ENCODE results near the gene RBM3. TPM values are rescaled to one million over a fixed set of nuclear protein-coding genes. Genes with fewer than 3 reads are reported as not detected.

The RBM3 gene
- total and polyA plus RNA-seq, 10 of the 15 experiments (the other 5 are each of a cell fraction or from before 2014, with no cell fraction given) = 170 to 467 (median 259) TPM

DNA sequence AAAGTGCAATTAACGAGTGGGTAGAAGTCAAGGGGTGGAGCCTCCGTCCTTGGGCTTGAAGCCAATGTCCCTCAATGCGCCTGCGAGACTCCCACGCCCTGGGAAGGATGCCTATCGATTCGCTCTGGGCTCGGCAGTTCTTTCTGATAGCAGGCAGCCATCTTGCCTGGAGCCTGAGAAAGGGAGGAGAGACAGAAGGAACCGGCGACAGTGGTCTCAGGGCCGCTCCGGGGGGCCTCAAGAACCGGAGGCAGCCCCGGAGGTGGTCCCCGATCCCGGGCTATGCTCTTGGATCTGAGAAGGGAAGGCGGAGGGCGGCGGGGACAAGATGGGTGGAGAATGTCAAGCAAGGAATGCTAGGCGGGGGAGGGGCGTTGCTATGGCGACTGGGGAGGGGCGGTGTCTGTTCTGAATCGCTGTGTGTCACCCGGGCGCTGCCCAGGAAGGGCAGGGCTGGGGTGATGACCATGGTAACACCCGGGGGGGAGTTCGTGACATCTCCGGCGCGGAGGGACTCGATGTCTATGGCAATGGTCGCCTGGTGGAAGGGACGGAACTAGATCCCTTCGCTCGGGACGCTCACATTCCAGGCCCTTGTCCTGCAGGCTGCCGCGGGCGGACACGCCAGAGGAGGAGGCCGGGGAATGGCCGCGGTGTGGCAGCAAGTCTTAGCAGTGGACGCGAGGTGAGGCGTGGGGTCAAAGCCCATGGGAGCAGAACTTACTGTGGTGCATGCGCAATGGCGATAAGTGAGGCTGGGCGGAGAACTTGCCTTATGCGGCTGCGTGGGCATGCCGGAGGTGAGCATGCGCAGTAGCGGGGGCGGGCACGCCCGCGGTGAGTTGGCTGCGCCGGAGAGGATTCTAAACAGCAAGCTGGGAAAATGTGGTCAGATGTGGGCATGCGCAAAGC, 23.3 kb downstream of the RBM3 start, which contains the start of gene WDR13 (continued):
- TF ChIP-seq, protein P1, sequence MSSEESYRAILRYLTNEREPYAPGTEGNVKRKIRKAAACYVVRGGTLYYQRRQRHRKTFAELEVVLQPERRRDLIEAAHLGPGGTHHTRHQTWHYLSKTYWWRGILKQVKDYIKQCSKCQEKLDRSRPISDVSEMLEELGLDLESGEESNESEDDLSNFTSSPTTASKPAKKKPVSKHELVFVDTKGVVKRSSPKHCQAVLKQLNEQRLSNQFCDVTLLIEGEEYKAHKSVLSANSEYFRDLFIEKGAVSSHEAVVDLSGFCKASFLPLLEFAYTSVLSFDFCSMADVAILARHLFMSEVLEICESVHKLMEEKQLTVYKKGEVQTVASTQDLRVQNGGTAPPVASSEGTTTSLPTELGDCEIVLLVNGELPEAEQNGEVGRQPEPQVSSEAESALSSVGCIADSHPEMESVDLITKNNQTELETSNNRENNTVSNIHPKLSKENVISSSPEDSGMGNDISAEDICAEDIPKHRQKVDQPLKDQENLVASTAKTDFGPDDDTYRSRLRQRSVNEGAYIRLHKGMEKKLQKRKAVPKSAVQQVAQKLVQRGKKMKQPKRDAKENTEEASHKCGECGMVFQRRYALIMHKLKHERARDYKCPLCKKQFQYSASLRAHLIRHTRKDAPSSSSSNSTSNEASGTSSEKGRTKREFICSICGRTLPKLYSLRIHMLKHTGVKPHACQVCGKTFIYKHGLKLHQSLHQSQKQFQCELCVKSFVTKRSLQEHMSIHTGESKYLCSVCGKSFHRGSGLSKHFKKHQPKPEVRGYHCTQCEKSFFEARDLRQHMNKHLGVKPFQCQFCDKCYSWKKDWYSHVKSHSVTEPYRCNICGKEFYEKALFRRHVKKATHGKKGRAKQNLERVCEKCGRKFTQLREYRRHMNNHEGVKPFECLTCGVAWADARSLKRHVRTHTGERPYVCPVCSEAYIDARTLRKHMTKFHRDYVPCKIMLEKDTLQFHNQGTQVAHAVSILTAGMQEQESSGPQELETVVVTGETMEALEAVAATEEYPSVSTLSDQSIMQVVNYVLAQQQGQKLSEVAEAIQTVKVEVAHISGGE (CRISPR knock-in tag; IDR thresholded peaks at IDR 0.05) = no peak
- TF ChIP-seq NR2C1 (IDR thresholded peaks at IDR 0.05) (peak; percentile 44; the same call in 1 of the 2 replicates), SREBF2 (IDR thresholded peaks at IDR 0.05; ENCODE audit: low read length) (no peak), CHD4 (IDR thresholded peaks at IDR 0.05) (no peak), FOXM1 (IDR thresholded peaks at IDR 0.05; ENCODE audit: low read depth, low read length) (no peak), LARP7 (IDR thresholded peaks at IDR 0.05) (peak; percentile 70; the same call in 1 of the 2 replicates), JUND (IDR thresholded peaks at IDR 0.05; ENCODE audit: low read depth, low read length) (no peak)
- TF ChIP-seq, protein P2, sequence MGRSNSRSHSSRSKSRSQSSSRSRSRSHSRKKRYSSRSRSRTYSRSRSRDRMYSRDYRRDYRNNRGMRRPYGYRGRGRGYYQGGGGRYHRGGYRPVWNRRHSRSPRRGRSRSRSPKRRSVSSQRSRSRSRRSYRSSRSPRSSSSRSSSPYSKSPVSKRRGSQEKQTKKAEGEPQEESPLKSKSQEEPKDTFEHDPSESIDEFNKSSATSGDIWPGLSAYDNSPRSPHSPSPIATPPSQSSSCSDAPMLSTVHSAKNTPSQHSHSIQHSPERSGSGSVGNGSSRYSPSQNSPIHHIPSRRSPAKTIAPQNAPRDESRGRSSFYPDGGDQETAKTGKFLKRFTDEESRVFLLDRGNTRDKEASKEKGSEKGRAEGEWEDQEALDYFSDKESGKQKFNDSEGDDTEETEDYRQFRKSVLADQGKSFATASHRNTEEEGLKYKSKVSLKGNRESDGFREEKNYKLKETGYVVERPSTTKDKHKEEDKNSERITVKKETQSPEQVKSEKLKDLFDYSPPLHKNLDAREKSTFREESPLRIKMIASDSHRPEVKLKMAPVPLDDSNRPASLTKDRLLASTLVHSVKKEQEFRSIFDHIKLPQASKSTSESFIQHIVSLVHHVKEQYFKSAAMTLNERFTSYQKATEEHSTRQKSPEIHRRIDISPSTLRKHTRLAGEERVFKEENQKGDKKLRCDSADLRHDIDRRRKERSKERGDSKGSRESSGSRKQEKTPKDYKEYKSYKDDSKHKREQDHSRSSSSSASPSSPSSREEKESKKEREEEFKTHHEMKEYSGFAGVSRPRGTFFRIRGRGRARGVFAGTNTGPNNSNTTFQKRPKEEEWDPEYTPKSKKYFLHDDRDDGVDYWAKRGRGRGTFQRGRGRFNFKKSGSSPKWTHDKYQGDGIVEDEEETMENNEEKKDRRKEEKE (IDR thresholded peaks at IDR 0.05) = no peak
